ENCODE data around the gene KCNQ4. TPM values are rescaled to one million over a fixed set of nuclear protein-coding genes. Genes with fewer than 3 reads are reported as not detected.

KCNQ4 gene
- total and polyA plus RNA-seq, 2 experiments from 2014 or later, result 1.3 to 3.0 TPM

DNA sequence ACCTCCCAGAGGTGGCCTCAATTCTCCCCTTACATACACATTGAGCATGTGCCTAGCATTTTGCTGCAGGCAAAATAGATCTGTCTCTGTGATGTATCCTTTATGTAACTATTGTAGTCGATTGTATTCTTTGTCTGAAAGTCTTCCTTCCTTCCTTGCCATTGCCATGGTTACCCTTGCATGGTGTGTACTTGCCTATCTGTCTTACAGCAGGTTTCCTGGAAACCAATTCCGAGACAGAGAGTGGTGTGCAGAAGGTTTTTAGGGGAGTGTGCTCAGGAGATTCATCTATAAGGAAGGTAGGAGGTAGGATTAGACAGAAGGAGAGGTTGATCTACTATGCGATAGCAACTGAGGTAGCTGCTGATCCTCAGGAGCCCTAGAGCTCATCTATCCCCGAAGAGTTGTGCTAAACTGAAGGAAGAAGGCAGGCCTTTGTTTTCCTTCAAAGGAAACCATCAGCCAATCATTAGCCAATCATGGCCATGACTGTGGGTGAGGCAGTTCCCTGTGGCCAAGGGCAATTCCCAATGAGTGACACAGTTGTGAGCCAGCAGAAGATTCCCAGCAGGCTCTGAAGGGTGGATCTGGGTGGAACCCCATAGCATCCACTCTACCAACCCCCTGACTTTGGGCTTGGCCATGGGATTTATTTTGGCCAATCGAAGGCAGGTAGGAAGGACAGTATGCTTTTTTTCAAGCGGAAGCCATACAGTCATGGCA lies 63.6 kb downstream of the KCNQ4 start:
- H3K36me3 Mint-ChIP-seq (ENCODE audit: low read depth), result 0 out of 3 replicates have a peak, but pooled peaks cover 2% of the 10 kb centered on the region
- Histone ChIP-seq H3K36me3 (ENCODE audit: insufficient read depth) (no peaks in the 10 kb centered on the region), H4K20me1 (replicated peaks; ENCODE audit: insufficient read depth) (no peaks in the 10 kb centered on the region), H3K27me3 (ENCODE audit: insufficient read depth) (no peaks in the 10 kb centered on the region), H3K79me2 (replicated peaks; ENCODE audit: insufficient read depth) (no peaks in the 10 kb centered on the region), H3K9me2 (ENCODE audit: insufficient read depth) (peaks cover 8% of the 10 kb centered on the region; the same call in 1 of the 2 replicates), H3K27ac (ENCODE audit: low read depth) (no peak overlapping the region), H3F3A (replicated peaks; ENCODE audit: low read depth) (no peaks in the 10 kb centered on the region), H3K4me2 (no peak overlapping the region), H3K4me1 (ENCODE audit: insufficient read depth) (no peaks in the 10 kb centered on the region; the same call in 1 of the 2 replicates), H2AFZ (no peak overlapping the region), H3K4me3 (no peak overlapping the region)
- peaks cover 6% of the 10 kb centered on the region for H3K27me3 Mint-ChIP-seq (ENCODE audit: insufficient read depth, low read depth, poor library complexity)
- peaks cover 9% of the 10 kb centered on the region; the same call in 2 of the 3 replicates for H3K4me1 Mint-ChIP-seq
- no peak overlapping the region for H3K27ac Mint-ChIP-seq
- H3K9me3 Mint-ChIP-seq, result no peaks in the 10 kb centered on the region
- DNase-seq (ENCODE audit: low spot score) (peak; percentile 27), ATAC-seq (peak; percentile 27; the same call in 2 of the 3 replicates)
- no peak overlapping the region for H3K4me3 Mint-ChIP-seq
- TF ChIP-seq EZH2phosphoT487 (IDR thresholded peaks at IDR 0.05; ENCODE audit: unreplicated experiment), result no peak
- no peak for TF ChIP-seq ZNF114 (CRISPR knock-in tag; IDR thresholded peaks at IDR 0.05)
- TF ChIP-seq, protein P1, sequence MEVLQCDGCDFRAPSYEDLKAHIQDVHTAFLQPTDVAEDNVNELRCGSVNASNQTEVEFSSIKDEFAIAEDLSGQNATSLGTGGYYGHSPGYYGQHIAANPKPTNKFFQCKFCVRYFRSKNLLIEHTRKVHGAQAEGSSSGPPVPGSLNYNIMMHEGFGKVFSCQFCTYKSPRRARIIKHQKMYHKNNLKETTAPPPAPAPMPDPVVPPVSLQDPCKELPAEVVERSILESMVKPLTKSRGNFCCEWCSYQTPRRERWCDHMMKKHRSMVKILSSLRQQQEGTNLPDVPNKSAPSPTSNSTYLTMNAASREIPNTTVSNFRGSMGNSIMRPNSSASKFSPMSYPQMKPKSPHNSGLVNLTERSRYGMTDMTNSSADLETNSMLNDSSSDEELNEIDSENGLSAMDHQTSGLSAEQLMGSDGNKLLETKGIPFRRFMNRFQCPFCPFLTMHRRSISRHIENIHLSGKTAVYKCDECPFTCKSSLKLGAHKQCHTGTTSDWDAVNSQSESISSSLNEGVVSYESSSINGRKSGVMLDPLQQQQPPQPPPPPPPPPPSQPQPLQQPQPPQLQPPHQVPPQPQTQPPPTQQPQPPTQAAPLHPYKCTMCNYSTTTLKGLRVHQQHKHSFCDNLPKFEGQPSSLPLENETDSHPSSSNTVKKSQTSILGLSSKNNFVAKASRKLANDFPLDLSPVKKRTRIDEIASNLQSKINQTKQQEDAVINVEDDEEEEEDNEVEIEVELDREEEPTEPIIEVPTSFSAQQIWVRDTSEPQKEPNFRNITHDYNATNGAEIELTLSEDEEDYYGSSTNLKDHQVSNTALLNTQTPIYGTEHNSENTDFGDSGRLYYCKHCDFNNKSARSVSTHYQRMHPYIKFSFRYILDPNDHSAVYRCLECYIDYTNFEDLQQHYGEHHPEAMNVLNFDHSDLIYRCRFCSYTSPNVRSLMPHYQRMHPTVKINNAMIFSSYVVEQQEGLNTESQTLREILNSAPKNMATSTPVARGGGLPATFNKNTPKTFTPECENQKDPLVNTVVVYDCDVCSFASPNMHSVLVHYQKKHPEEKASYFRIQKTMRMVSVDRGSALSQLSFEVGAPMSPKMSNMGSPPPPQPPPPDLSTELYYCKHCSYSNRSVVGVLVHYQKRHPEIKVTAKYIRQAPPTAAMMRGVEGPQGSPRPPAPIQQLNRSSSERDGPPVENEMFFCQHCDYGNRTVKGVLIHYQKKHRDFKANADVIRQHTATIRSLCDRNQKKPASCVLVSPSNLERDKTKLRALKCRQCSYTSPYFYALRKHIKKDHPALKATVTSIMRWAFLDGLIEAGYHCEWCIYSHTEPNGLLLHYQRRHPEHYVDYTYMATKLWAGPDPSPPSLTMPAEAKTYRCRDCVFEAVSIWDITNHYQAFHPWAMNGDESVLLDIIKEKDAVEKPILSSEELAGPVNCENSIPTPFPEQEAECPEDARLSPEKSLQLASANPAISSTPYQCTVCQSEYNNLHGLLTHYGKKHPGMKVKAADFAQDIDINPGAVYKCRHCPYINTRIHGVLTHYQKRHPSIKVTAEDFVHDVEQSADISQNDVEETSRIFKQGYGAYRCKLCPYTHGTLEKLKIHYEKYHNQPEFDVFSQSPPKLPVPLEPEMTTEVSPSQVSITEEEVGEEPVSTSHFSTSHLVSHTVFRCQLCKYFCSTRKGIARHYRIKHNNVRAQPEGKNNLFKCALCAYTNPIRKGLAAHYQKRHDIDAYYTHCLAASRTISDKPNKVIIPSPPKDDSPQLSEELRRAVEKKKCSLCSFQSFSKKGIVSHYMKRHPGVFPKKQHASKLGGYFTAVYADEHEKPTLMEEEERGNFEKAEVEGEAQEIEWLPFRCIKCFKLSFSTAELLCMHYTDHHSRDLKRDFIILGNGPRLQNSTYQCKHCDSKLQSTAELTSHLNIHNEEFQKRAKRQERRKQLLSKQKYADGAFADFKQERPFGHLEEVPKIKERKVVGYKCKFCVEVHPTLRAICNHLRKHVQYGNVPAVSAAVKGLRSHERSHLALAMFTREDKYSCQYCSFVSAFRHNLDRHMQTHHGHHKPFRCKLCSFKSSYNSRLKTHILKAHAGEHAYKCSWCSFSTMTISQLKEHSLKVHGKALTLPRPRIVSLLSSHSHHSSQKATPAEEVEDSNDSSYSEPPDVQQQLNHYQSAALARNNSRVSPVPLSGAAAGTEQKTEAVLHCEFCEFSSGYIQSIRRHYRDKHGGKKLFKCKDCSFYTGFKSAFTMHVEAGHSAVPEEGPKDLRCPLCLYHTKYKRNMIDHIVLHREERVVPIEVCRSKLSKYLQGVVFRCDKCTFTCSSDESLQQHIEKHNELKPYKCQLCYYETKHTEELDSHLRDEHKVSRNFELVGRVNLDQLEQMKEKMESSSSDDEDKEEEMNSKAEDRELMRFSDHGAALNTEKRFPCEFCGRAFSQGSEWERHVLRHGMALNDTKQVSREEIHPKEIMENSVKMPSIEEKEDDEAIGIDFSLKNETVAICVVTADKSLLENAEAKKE (CRISPR knock-in tag; IDR thresholded peaks at IDR 0.05), result no peak
- TF ChIP-seq, protein P2, sequence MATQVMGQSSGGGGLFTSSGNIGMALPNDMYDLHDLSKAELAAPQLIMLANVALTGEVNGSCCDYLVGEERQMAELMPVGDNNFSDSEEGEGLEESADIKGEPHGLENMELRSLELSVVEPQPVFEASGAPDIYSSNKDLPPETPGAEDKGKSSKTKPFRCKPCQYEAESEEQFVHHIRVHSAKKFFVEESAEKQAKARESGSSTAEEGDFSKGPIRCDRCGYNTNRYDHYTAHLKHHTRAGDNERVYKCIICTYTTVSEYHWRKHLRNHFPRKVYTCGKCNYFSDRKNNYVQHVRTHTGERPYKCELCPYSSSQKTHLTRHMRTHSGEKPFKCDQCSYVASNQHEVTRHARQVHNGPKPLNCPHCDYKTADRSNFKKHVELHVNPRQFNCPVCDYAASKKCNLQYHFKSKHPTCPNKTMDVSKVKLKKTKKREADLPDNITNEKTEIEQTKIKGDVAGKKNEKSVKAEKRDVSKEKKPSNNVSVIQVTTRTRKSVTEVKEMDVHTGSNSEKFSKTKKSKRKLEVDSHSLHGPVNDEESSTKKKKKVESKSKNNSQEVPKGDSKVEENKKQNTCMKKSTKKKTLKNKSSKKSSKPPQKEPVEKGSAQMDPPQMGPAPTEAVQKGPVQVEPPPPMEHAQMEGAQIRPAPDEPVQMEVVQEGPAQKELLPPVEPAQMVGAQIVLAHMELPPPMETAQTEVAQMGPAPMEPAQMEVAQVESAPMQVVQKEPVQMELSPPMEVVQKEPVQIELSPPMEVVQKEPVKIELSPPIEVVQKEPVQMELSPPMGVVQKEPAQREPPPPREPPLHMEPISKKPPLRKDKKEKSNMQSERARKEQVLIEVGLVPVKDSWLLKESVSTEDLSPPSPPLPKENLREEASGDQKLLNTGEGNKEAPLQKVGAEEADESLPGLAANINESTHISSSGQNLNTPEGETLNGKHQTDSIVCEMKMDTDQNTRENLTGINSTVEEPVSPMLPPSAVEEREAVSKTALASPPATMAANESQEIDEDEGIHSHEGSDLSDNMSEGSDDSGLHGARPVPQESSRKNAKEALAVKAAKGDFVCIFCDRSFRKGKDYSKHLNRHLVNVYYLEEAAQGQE (IDR thresholded peaks at IDR 0.05; ENCODE audit: unreplicated experiment), result no peak
- no peak for TF ChIP-seq STAT1 (IDR thresholded peaks at IDR 0.05; ENCODE audit: unreplicated experiment)
- TF ChIP-seq, protein P3, sequence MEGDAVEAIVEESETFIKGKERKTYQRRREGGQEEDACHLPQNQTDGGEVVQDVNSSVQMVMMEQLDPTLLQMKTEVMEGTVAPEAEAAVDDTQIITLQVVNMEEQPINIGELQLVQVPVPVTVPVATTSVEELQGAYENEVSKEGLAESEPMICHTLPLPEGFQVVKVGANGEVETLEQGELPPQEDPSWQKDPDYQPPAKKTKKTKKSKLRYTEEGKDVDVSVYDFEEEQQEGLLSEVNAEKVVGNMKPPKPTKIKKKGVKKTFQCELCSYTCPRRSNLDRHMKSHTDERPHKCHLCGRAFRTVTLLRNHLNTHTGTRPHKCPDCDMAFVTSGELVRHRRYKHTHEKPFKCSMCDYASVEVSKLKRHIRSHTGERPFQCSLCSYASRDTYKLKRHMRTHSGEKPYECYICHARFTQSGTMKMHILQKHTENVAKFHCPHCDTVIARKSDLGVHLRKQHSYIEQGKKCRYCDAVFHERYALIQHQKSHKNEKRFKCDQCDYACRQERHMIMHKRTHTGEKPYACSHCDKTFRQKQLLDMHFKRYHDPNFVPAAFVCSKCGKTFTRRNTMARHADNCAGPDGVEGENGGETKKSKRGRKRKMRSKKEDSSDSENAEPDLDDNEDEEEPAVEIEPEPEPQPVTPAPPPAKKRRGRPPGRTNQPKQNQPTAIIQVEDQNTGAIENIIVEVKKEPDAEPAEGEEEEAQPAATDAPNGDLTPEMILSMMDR (conservative IDR thresholded peaks at IDR 0.05; ENCODE audit: low read depth in 2 of 2), result no peak
- TF ChIP-seq, protein P4, sequence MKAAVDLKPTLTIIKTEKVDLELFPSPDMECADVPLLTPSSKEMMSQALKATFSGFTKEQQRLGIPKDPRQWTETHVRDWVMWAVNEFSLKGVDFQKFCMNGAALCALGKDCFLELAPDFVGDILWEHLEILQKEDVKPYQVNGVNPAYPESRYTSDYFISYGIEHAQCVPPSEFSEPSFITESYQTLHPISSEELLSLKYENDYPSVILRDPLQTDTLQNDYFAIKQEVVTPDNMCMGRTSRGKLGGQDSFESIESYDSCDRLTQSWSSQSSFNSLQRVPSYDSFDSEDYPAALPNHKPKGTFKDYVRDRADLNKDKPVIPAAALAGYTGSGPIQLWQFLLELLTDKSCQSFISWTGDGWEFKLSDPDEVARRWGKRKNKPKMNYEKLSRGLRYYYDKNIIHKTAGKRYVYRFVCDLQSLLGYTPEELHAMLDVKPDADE (IDR thresholded peaks at IDR 0.05), result no peak
- no peak for TF ChIP-seq JUNB (IDR thresholded peaks at IDR 0.05; ENCODE audit: unreplicated experiment)
- no peak for TF ChIP-seq ZNF331 (CRISPR knock-in tag; IDR thresholded peaks at IDR 0.05; ENCODE audit: low read depth)
- no peak for TF ChIP-seq POLR2AphosphoS5 (IDR thresholded peaks at IDR 0.05; ENCODE audit: low read depth)
- no peak for TF ChIP-seq EZH2 (IDR thresholded peaks at IDR 0.05; ENCODE audit: low read depth, unreplicated experiment)
- no peak for TF ChIP-seq CREB1 (CRISPR knock-in tag; IDR thresholded peaks at IDR 0.05; ENCODE audit: low read depth)
- no peak for TF ChIP-seq NANOG (IDR thresholded peaks at IDR 0.05; ENCODE audit: borderline replicate concordance)

Data from GM23338 (cell line).